ENCODE results near the gene TTLL11.

TTLL11 gene

GRCh38 chr9:121784731-121785411 is 308.2 kb downstream of the TTLL11 start:
- ATAC-seq: no peak
- TF ChIP-seq, protein P1, sequence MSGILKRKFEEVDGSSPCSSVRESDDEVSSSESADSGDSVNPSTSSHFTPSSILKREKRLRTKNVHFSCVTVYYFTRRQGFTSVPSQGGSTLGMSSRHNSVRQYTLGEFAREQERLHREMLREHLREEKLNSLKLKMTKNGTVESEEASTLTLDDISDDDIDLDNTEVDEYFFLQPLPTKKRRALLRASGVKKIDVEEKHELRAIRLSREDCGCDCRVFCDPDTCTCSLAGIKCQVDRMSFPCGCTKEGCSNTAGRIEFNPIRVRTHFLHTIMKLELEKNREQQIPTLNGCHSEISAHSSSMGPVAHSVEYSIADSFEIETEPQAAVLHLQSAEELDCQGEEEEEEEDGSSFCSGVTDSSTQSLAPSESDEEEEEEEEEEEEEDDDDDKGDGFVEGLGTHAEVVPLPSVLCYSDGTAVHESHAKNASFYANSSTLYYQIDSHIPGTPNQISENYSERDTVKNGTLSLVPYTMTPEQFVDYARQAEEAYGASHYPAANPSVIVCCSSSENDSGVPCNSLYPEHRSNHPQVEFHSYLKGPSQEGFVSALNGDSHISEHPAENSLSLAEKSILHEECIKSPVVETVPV (CRISPR knock-in tag; IDR thresholded peaks at IDR 0.05): no peak
- TF ChIP-seq ESRRG (CRISPR knock-in tag; IDR thresholded peaks at IDR 0.05) (no peak), TCF4 (CRISPR knock-in tag; IDR thresholded peaks at IDR 0.05; ENCODE audit: borderline replicate concordance) (no peak), ZC3H10 (CRISPR knock-in tag; IDR thresholded peaks at IDR 0.05) (no peak), OSR1 (CRISPR knock-in tag; IDR thresholded peaks at IDR 0.05) (no peak), TOX (CRISPR knock-in tag; IDR thresholded peaks at IDR 0.05; ENCODE audit: borderline replicate concordance) (no peak), ZFP3 (CRISPR knock-in tag; IDR thresholded peaks at IDR 0.05) (no peak), ZNF8 (CRISPR knock-in tag; IDR thresholded peaks at IDR 0.05) (no peak), BACH2 (CRISPR knock-in tag; IDR thresholded peaks at IDR 0.05; ENCODE audit: borderline replicate concordance) (no peak), ZNF565 (CRISPR knock-in tag; conservative IDR thresholded peaks at IDR 0.05; ENCODE audit: low read depth) (no peak), ISL1 (CRISPR knock-in tag; IDR thresholded peaks at IDR 0.05) (no peak), RARB (CRISPR knock-in tag; IDR thresholded peaks at IDR 0.05) (no peak), PPARA (CRISPR knock-in tag; IDR thresholded peaks at IDR 0.05; ENCODE audit: borderline replicate concordance) (no peak)
- TF ChIP-seq, protein P2, sequence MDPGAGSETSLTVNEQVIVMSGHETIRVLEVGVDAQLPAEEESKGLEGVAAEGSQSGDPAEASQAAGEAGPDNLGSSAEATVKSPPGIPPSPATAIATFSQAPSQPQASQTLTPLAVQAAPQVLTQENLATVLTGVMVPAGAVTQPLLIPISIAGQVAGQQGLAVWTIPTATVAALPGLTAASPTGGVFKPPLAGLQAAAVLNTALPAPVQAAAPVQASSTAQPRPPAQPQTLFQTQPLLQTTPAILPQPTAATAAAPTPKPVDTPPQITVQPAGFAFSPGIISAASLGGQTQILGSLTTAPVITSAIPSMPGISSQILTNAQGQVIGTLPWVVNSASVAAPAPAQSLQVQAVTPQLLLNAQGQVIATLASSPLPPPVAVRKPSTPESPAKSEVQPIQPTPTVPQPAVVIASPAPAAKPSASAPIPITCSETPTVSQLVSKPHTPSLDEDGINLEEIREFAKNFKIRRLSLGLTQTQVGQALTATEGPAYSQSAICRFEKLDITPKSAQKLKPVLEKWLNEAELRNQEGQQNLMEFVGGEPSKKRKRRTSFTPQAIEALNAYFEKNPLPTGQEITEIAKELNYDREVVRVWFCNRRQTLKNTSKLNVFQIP (CRISPR knock-in tag; IDR thresholded peaks at IDR 0.05; ENCODE audit: borderline replicate concordance, low read depth): no peak
- TF ChIP-seq, protein P3, sequence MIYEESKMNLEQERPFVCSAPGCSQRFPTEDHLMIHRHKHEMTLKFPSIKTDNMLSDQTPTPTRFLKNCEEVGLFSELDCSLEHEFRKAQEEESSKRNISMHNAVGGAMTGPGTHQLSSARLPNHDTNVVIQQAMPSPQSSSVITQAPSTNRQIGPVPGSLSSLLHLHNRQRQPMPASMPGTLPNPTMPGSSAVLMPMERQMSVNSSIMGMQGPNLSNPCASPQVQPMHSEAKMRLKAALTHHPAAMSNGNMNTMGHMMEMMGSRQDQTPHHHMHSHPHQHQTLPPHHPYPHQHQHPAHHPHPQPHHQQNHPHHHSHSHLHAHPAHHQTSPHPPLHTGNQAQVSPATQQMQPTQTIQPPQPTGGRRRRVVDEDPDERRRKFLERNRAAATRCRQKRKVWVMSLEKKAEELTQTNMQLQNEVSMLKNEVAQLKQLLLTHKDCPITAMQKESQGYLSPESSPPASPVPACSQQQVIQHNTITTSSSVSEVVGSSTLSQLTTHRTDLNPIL (CRISPR knock-in tag; IDR thresholded peaks at IDR 0.05; ENCODE audit: low read depth): no peak

- no peak for ATAC-seq
- TF ChIP-seq TOX (CRISPR knock-in tag; IDR thresholded peaks at IDR 0.05; ENCODE audit: borderline replicate concordance): no peak
- no peak for TF ChIP-seq CSDC2 (CRISPR knock-in tag; IDR thresholded peaks at IDR 0.05)
- TF ChIP-seq ARNTL (CRISPR knock-in tag; IDR thresholded peaks at IDR 0.05; ENCODE audit: borderline replicate concordance, low read depth): no peak
- TF ChIP-seq PPARA (CRISPR knock-in tag; IDR thresholded peaks at IDR 0.05; ENCODE audit: borderline replicate concordance): no peak
- TF ChIP-seq OSR1 (CRISPR knock-in tag; IDR thresholded peaks at IDR 0.05): no peak
- no peak for TF ChIP-seq SNAI2 (CRISPR knock-in tag; IDR thresholded peaks at IDR 0.05)
- TF ChIP-seq, protein P1 (CRISPR knock-in tag; IDR thresholded peaks at IDR 0.05): no peak
- no peak for TF ChIP-seq TCF4 (CRISPR knock-in tag; IDR thresholded peaks at IDR 0.05; ENCODE audit: borderline replicate concordance)
- no peak for TF ChIP-seq ISL1 (CRISPR knock-in tag; IDR thresholded peaks at IDR 0.05)
- no peak for TF ChIP-seq BACH2 (CRISPR knock-in tag; IDR thresholded peaks at IDR 0.05; ENCODE audit: borderline replicate concordance)
- TF ChIP-seq GLIS3 (CRISPR knock-in tag; IDR thresholded peaks at IDR 0.05): no peak
- TF ChIP-seq ZFP30 (CRISPR knock-in tag; IDR thresholded peaks at IDR 0.05): no peak
- no peak for TF ChIP-seq ZC3H10 (CRISPR knock-in tag; IDR thresholded peaks at IDR 0.05)
- no peak for TF ChIP-seq ZNF565 (CRISPR knock-in tag; conservative IDR thresholded peaks at IDR 0.05; ENCODE audit: low read depth)
- TF ChIP-seq, protein P2 (CRISPR knock-in tag; IDR thresholded peaks at IDR 0.05; ENCODE audit: borderline replicate concordance, low read depth): no peak
- TF ChIP-seq ESRRG (CRISPR knock-in tag; IDR thresholded peaks at IDR 0.05): no peak
These were observed 309.3 kb downstream of the TTLL11 start for GRCh38 chr9:121783521-121784507.

Data from SK-N-SH treated with all-trans-retinoic acid at 6 μM for 48 hours (cell line).